B cell (primary cell): ENCODE results near the gene TRABD2B. TPM values are rescaled to one million over a fixed set of nuclear protein-coding genes. Genes with fewer than 3 reads are reported as not detected.

Experiments used
- ATAC-seq: fragments of 200-7000 bp; cut with Tn5 transposase; one replicate; pipeline ENCODE4 v1.10.0; 2021; ENCODE audit warnings: low read depth, mild to moderate bottlenecking, moderate number of reproducible peaks, moderate library complexity
- CTCF ChIA-PET: fragments of 350-600 bp; sonication (Branson Sonifier 250); formaldehyde crosslinking; loops from one replicate; lab custom pipeline; 2021; ENCODE audit warnings: antibody characterized with exemption, inconsistent platforms; lab: Charles Lee
- POLR2A ChIA-PET: fragments of 350-600 bp; sonication (Branson Sonifier 250); formaldehyde crosslinking; loops from one replicate; lab custom pipeline; 2021; ENCODE audit warnings: antibody characterized with exemption; lab: Charles Lee
- DNase-seq: peaks from one replicate; pipeline ENCODE4 v3.0.0; 2013
- H2AFZ ChIP-seq: 2 replicates; pipeline ENCODE4 v1.6.1; 2012; ENCODE audit warnings: mild to moderate bottlenecking, low read depth, low read length; ENCODE audit not compliant: insufficient read depth, poor library complexity, severe bottlenecking
- H3K27ac ChIP-seq, 2 donors: 1 replicate in 1 of 2; 2 replicates in 1 of 2; pipeline ENCODE4 v1.5.1; 2012 to 2013; ENCODE audit warnings: low read length in 2 of 2, mild to moderate bottlenecking in 2 of 2, moderate library complexity in 1 of 2
- H3K27me3 ChIP-seq, 4 experiments: fragments of 200-600 bp in 1 of 4; sonication (generic) in 1 of 4; replicated peaks in 1 of 4; 1 replicate in 2 of 4; 2 replicates in 2 of 4; pipeline versions ENCODE4 v1.6.1 to v1.7.0; 2013 to 2016; ENCODE audit warnings: low read length in 3 of 4, mild to moderate bottlenecking in 2 of 4, mixed read lengths in 1 of 4, moderate library complexity in 1 of 4; ENCODE audit not compliant: insufficient read depth in 4 of 4, control insufficient read depth in 3 of 4; ENCODE audit errors: control extremely low read depth in 1 of 4
- H3K36me3 ChIP-seq, 2 experiments: replicated peaks in 1 of 2; 1 replicate in 1 of 2; 2 replicates in 1 of 2; pipeline versions ENCODE4 v1.6.1 to v1.7.1; 2013; ENCODE audit warnings: low read length in 1 of 2; ENCODE audit not compliant: insufficient read depth in 2 of 2, control insufficient read depth in 1 of 2; ENCODE audit errors: control extremely low read depth in 1 of 2, extremely low read depth in 1 of 2
- H3K4me1 ChIP-seq, 2 donors: fragments of 200-600 bp in 1 of 2; sonication (generic) in 1 of 2; 1 replicate in 1 of 2; 2 replicates in 1 of 2; pipeline versions ENCODE4 v1.5.1 to v1.6.1; 2013 to 2017; ENCODE audit warnings: low read length in 2 of 2; ENCODE audit not compliant: control insufficient read depth in 2 of 2, insufficient read depth in 2 of 2
- H3K4me2 ChIP-seq: replicated peaks from 2 replicates; pipeline ENCODE3; 2012; ENCODE audit warnings: mild to moderate bottlenecking, low read depth, low read length; ENCODE audit not compliant: poor library complexity, severe bottlenecking
- H3K4me3 ChIP-seq, 5 experiments: fragments of 200-600 bp in 1 of 5; sonication (generic) in 1 of 5; 1 replicate in 3 of 5; 2 replicates in 2 of 5; pipeline versions ENCODE4 v1.5.1 to v1.7.0; 2011 to 2016; ENCODE audit warnings: low read length in 4 of 5, mild to moderate bottlenecking in 4 of 5, low read depth in 2 of 5, control low read depth in 1 of 5, moderate library complexity in 1 of 5; ENCODE audit not compliant: insufficient read depth in 1 of 5; ENCODE audit errors: control extremely low read depth in 1 of 5, extremely low read depth in 1 of 5
- H3K79me2 ChIP-seq: fragments of 200-600 bp; sonication (generic); one replicate; pipeline ENCODE4 v1.6.0; 2016; ENCODE audit warnings: low read length; ENCODE audit not compliant: control insufficient read depth, insufficient read depth
- H3K9ac ChIP-seq: fragments of 200-600 bp; sonication (generic); 2 replicates; pipeline ENCODE4 v1.6.1; 2017; ENCODE audit warnings: mild to moderate bottlenecking, low read length, moderate library complexity
- H3K9me3 ChIP-seq, 3 donors: one replicate each; pipeline versions ENCODE4 v1.6.1 to v1.7.1; 2013; ENCODE audit warnings: low read length in 2 of 3; ENCODE audit not compliant: control insufficient read depth in 2 of 3, insufficient read depth in 1 of 3; ENCODE audit errors: control extremely low read depth in 1 of 3
- H4K20me1 ChIP-seq: 2 replicates; pipeline ENCODE4 v1.6.0; 2012; ENCODE audit warnings: mild to moderate bottlenecking, low read length; ENCODE audit not compliant: insufficient read depth, control insufficient read depth, poor library complexity, severe bottlenecking
- H3K27ac Mint-ChIP-seq: one replicate; pipeline ENCODE4 v1.8.0; 2021; ENCODE audit warnings: mixed read lengths
- H3K27me3 Mint-ChIP-seq: one replicate; pipeline ENCODE4 v1.8.0; 2021; ENCODE audit warnings: mixed read lengths
- H3K4me1 Mint-ChIP-seq: one replicate; pipeline ENCODE4 v1.8.0; 2021; ENCODE audit warnings: mixed read lengths
- H3K4me3 Mint-ChIP-seq: one replicate; pipeline ENCODE4 v1.8.0; 2021; ENCODE audit warnings: mixed read lengths
- H3K9me3 Mint-ChIP-seq: one replicate; pipeline ENCODE4 v1.8.0; 2022; ENCODE audit warnings: mixed read lengths; ENCODE audit not compliant: insufficient read depth
- CTCF ChIP-seq: fragments of 200-600 bp; IDR thresholded peaks from one replicate; pipeline ENCODE4 v1.8.0; 2022; ENCODE audit warnings: antibody characterized with exemption, mild to moderate bottlenecking
- EZH2 ChIP-seq: IDR thresholded peaks from 2 replicates; pipeline ENCODE4 v1.6.1; 2012; ENCODE audit warnings: borderline replicate concordance, low read depth, mild to moderate bottlenecking, moderate library complexity, low read length; ENCODE audit not compliant: insufficient read depth, poor library complexity, severe bottlenecking
- WGBS: methylation state at CpG from one replicate; pipeline ENCODE4 v1.1.5; 2013; ENCODE audit warnings: missing lambda C conversion rate; ENCODE audit not compliant: insufficient coverage; 5-methylcytosine and 5-hydroxymethylcytosine counted together
- intact Hi-C: fragments of 100-400 bp; cut with micrococcal nuclease; formaldehyde crosslinking; loops from one replicate; pipeline ENCODE4 v1.10.0; 2022
- polyA plus RNA-seq: library from polyadenylated mRNA; depleted of rRNA; stranded (reverse); fragments of >200 nt; gene quantifications from 2 replicates; pipeline ENCODE4 v1.2.3, GENCODE V29; 2012
- total RNA-seq, 2 donors: library from RNA; stranded (reverse); fragments of 120-200 nt in 1 of 2; gene quantifications; 1 replicate in 1 of 2; 2 replicates in 1 of 2; pipeline versions ENCODE4 v1.2.3 to v1.2.4, GENCODE V29; 2013 to 2022

Gene TRABD2B
- total and polyA plus RNA-seq, 2 donors (not counting 1 experiment from before 2014, with no cell fraction given): not detected

- no peaks in the 10 kb centered on the region for H3K9me3 Mint-ChIP-seq
Measured at GRCh38 chr1:47766832-47767740, 230.1 kb downstream of the TRABD2B start.

More at GRCh38 chr1:47766832-47767740, 230.1 kb downstream of the TRABD2B start:
- ChIA-PET CTCF (no interaction called here), POLR2A (no interaction called here)
- no peaks in the 10 kb centered on the region for H3K79me2 ChIP-seq
- H2AFZ ChIP-seq: no peak overlapping the region
- ATAC-seq (no peak), DNase-seq (no peak)
- peaks cover 3% of the 10 kb centered on the region for H3K27me3 Mint-ChIP-seq
- H3K4me2 ChIP-seq: no peak overlapping the region
- H3K27ac ChIP-seq: no peak overlapping the region
- no peak overlapping the region for H3K9ac ChIP-seq
- TF ChIP-seq EZH2: no peak
- no peak for TF ChIP-seq CTCF
- H3K4me3 ChIP-seq: no peak overlapping the region
- H3K36me3 ChIP-seq: no peaks in the 10 kb centered on the region
- no peaks in the 10 kb centered on the region for H3K4me1 Mint-ChIP-seq
- intact Hi-C loops: no loop called here
- WGBS: 78% methylated on average over 12 of the region's 12 CpGs
- H3K27me3 ChIP-seq: peaks cover 0 to 3% (median 0%) of the 10 kb centered on the region in 4 experiments
- H3K4me1 ChIP-seq: no peaks in the 10 kb centered on the region
- H4K20me1 ChIP-seq: no peaks in the 10 kb centered on the region
- no peaks in the 10 kb centered on the region for H3K9me3 ChIP-seq
- H3K4me3 Mint-ChIP-seq: no peak overlapping the region
- no peak overlapping the region for H3K27ac Mint-ChIP-seq
